ENCODE data around the gene RARG. TPM values are rescaled to one million over a fixed set of nuclear protein-coding genes. Genes with fewer than 3 reads are reported as not detected.
A peak's percentile ranks its signal among the peaks of the same experiment; 100 is the strongest.

The RARG gene
- total RNA-seq: 6.1 and 6.9 TPM in 2 replicates

DNA sequence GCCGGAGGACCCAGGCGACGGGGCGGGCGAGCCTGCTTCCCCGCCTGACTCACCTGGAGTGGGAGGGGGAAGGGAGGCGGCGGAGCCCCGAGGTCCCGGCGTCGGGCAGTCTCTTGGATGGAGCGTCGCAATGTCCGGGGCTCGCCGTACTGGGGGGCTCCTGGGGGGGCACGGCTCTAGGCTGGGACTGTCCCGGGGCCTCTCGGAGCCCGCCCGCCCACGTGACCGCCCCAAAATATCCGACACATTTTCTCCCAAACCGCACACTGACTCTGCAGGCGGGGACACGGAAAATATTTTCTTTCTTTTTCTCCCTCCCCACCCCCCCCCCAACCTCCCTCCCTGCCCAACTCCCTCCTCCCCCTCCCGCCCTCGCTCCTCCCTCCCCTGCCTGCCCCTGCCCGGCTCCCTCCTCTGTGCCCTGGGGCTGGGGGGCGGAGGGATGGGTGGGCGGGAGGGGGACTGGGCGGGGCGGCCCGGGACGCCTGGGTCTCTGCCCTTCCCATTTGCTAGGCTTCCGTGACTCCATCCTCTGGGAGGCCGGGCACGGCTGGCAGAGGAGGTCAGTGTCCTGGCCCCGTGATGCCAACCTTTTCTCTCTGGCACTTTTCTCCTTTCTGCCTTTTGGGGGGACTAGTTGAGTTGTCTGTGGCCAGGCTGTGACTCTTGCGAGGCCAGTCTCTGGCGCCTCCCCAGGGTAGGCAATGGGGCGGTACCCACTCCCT lies at the start of gene RARG:
RARG (minus strand) TSS at position 289 of the 725 bp plus-strand sequence. CDS start 4,664 bp downstream, outside the sequence.
- DNase-seq (ENCODE audit: low read depth): no peak
- Histone ChIP-seq H3K36me3 (ENCODE audit: control insufficient read depth, insufficient read depth, low read length) (no peaks in the 10 kb centered on the region), H3K4me3 (ENCODE audit: low read depth, low read length) (peak within 1 kb of the TSS; percentile 44), H3K27me3 (ENCODE audit: control insufficient read depth, insufficient read depth, low read length) (peaks cover 4% of the 10 kb centered on the region)
- TF ChIP-seq CTCF (IDR thresholded peaks at IDR 0.05; ENCODE audit: insufficient read depth, low read length, poor library complexity, severe bottlenecking): peak; percentile 3

- no peak for DNase-seq (ENCODE audit: low read depth)
- Histone ChIP-seq H3K4me3 (ENCODE audit: low read depth, low read length) (no peak overlapping the region), H3K27me3 (ENCODE audit: control insufficient read depth, insufficient read depth, low read length) (no peaks in the 10 kb centered on the region), H3K36me3 (ENCODE audit: control insufficient read depth, insufficient read depth, low read length) (no peaks in the 10 kb centered on the region)
- TF ChIP-seq CTCF (IDR thresholded peaks at IDR 0.05; ENCODE audit: insufficient read depth, low read length, poor library complexity, severe bottlenecking): no peak
Measured at GRCh38 chr12:53279888-53280498, 48.0 kb upstream of the RARG start.

DNA sequence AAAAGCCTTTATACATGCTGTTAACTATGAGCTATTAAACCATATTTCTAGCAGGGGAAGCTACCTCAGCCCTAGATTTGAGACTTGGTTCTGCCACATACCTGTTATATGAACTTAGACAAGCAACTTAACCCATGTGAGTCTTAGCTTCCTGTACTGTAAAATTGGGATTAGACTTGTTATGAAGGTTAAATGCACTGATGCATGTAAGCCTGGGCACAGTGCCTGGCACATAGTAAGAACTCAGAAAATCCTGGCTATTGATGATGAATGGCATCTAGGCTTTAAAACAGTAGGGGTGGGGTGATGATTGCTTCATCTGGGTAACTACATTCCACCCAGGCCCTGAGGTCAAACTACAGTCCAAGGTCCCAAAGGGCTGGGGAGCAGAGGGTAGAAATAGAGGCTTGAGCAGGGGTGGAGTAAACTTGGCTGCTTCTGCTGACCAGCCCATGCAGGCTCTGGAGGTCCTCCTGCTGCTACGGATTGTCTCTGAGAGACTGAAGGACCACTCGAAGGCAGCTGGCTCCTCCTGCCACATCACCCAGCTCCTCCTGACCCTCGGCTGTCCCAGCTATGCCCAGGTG lies 47.4 kb upstream of the RARG start:
- no peak for TF ChIP-seq CTCF (IDR thresholded peaks at IDR 0.05; ENCODE audit: insufficient read depth, low read length, poor library complexity, severe bottlenecking)
- Histone ChIP-seq H3K4me3 (ENCODE audit: low read depth, low read length) (no peak overlapping the region), H3K27me3 (ENCODE audit: control insufficient read depth, insufficient read depth, low read length) (no peaks in the 10 kb centered on the region), H3K36me3 (ENCODE audit: control insufficient read depth, insufficient read depth, low read length) (no peaks in the 10 kb centered on the region)
- no peak for DNase-seq (ENCODE audit: low read depth)

- no peak for DNase-seq (ENCODE audit: low read depth)
- TF ChIP-seq CTCF (IDR thresholded peaks at IDR 0.05; ENCODE audit: insufficient read depth, low read length, poor library complexity, severe bottlenecking): no peak
- Histone ChIP-seq H3K4me3 (ENCODE audit: low read depth, low read length) (no peak overlapping the region), H3K36me3 (ENCODE audit: control insufficient read depth, insufficient read depth, low read length) (no peaks in the 10 kb centered on the region), H3K27me3 (ENCODE audit: control insufficient read depth, insufficient read depth, low read length) (no peaks in the 10 kb centered on the region)
Measured at GRCh38 chr12:53277981-53278380, 46.0 kb upstream of the RARG start.

DNA sequence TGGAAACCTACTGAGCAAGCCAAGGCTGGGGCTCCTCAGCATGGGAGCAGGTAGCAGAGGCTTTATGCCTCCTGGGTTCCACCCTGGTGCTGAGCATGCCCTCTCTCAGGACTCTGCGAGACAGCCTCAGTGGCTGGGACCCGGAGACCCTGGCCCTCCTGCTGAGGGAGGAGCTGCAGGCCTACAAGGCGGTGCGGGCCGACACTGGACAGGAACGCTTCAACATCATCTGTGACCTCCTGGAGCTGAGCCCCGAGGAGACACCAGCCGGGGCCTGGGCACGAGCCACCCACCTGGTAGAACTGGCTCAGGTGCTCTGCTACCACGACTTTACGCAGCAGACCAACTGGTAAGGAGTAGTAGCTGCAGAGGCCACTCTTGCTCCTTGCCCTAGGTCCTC lies 44.5 kb upstream of the RARG start:
- Histone ChIP-seq H3K4me3 (ENCODE audit: low read depth, low read length) (no peak overlapping the region), H3K27me3 (ENCODE audit: control insufficient read depth, insufficient read depth, low read length) (no peaks in the 10 kb centered on the region), H3K36me3 (ENCODE audit: control insufficient read depth, insufficient read depth, low read length) (no peaks in the 10 kb centered on the region)
- TF ChIP-seq CTCF (IDR thresholded peaks at IDR 0.05; ENCODE audit: insufficient read depth, low read length, poor library complexity, severe bottlenecking): no peak
- DNase-seq (ENCODE audit: low read depth): no peak

All from kidney epithelial cell (primary cell).